Sigmoid colon (tissue), 4 donors: Measurements from ENCODE around the gene CDK15.

Source experiments
- POLR2AphosphoS5 ChIP-seq, 4 donors: sonication (generic); formaldehyde crosslinking; IDR thresholded peaks; one replicate each; pipeline ENCODE4 v1.6.1; 2017; ENCODE audit warnings: antibody characterized with exemption in 4 of 4
- TF ChIP-seq, protein P1 (sequence below), 4 experiments: fragments of 450-650 bp in 3 of 4; fragments of 200-600 bp in 1 of 4; IDR thresholded peaks; one replicate each; pipeline ENCODE4 v1.5.1; 2016 to 2019; ENCODE audit warnings: antibody characterized with exemption in 4 of 4, mild to moderate bottlenecking in 3 of 4, moderate library complexity in 2 of 4

DNA sequence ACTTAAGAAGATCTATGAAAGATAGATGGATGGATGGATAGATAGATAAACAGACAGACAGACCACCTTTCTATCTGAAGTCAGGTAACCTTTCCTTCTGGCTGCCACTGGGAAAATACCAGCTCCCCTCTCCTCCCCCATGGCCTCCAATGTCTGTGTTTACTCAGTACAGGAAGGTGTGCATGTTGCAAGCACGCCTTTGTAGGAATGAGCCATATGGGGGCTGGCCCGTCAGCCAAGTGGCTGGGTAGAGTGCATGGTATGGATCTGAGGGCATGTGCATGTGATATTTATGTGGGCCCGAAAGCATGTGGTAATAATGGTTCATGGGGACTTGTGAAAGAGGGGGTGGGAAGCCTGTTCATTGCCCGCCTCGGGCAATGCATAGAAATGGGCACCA is 118.1 kb downstream of the CDK15 start:
- TF ChIP-seq, protein P1, sequence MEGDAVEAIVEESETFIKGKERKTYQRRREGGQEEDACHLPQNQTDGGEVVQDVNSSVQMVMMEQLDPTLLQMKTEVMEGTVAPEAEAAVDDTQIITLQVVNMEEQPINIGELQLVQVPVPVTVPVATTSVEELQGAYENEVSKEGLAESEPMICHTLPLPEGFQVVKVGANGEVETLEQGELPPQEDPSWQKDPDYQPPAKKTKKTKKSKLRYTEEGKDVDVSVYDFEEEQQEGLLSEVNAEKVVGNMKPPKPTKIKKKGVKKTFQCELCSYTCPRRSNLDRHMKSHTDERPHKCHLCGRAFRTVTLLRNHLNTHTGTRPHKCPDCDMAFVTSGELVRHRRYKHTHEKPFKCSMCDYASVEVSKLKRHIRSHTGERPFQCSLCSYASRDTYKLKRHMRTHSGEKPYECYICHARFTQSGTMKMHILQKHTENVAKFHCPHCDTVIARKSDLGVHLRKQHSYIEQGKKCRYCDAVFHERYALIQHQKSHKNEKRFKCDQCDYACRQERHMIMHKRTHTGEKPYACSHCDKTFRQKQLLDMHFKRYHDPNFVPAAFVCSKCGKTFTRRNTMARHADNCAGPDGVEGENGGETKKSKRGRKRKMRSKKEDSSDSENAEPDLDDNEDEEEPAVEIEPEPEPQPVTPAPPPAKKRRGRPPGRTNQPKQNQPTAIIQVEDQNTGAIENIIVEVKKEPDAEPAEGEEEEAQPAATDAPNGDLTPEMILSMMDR (IDR thresholded peaks at IDR 0.05) = no peak
- no peak for TF ChIP-seq POLR2AphosphoS5 (IDR thresholded peaks at IDR 0.05)
